Measurements from ENCODE around the gene PTPRD. TPM values are rescaled to one million over a fixed set of nuclear protein-coding genes. Genes with fewer than 3 reads are reported as not detected.

Gene PTPRD
- total and polyA plus RNA-seq, 2 donors (not counting 1 experiment from before 2014, with no cell fraction given): not detected

DNA sequence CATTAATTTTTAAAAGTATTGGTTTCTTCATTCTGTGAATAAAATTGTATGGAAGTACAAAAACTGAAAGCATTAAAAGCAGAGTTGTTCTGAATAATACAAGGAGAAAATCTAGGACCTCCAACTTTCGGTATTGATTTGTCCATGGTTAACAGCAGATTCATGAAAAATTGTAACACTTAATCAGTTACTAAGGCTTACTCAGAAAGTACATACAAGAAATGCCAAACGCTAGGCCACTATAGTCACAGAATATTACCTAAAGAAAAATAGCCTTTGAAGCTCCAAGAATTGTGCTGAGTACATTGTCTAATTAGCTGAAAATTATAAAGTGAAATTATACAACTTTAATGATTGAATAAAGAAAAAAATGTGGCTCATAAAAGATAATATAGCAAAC is 271.7 kb downstream of the PTPRD start:
- H3K27me3 Mint-ChIP-seq: no peaks in the 10 kb centered on the region
- Histone ChIP-seq H3K9me3 (ENCODE audit: control extremely low read depth in 1 of 3, control insufficient read depth in 2 of 3, insufficient read depth in 1 of 3, low read length in 2 of 3) (no peaks in the 10 kb centered on the region), H3K27me3 (replicated peaks in 1 of 4; ENCODE audit: control extremely low read depth in 1 of 4, control insufficient read depth in 3 of 4, insufficient read depth in 4 of 4, low read length in 3 of 4) (no peaks in the 10 kb centered on the region), H3K36me3 (replicated peaks in 1 of 2; ENCODE audit: control extremely low read depth in 1 of 2, control insufficient read depth in 1 of 2, extremely low read depth in 1 of 2, insufficient read depth in 2 of 2, low read length in 1 of 2) (no peaks in the 10 kb centered on the region), H3K4me2 (replicated peaks; ENCODE audit: low read depth, low read length, poor library complexity, severe bottlenecking) (no peak overlapping the region), H3K4me1 (ENCODE audit: control insufficient read depth in 2 of 2, insufficient read depth in 2 of 2, low read length in 2 of 2) (no peaks in the 10 kb centered on the region), H3K9ac (ENCODE audit: low read length) (no peak overlapping the region), H2AFZ (ENCODE audit: insufficient read depth, low read depth, low read length, poor library complexity, severe bottlenecking) (no peak overlapping the region), H3K79me2 (ENCODE audit: control insufficient read depth, insufficient read depth, low read length) (no peaks in the 10 kb centered on the region), H3K4me3 (ENCODE audit: control extremely low read depth in 1 of 5, extremely low read depth in 1 of 5, insufficient read depth in 1 of 5, low read depth in 2 of 5, low read length in 4 of 5) (no peak overlapping the region), H3K27ac (ENCODE audit: low read length in 2 of 2) (no peak overlapping the region), H4K20me1 (ENCODE audit: control insufficient read depth, insufficient read depth, low read length, poor library complexity, severe bottlenecking) (no peaks in the 10 kb centered on the region)
- H3K4me1 Mint-ChIP-seq: no peaks in the 10 kb centered on the region
- intact Hi-C loops (cut with micrococcal nuclease): no loop called here
- whole genome bisulfite sequencing (ENCODE audit: insufficient coverage): no CpG with 5 or more reads among the region's 2 CpGs
- H3K27ac Mint-ChIP-seq: no peak overlapping the region
- no peaks in the 10 kb centered on the region for H3K9me3 Mint-ChIP-seq (ENCODE audit: insufficient read depth)
- POLR2A ChIA-PET: no interaction called here
- no peak for TF ChIP-seq EZH2 (IDR thresholded peaks at IDR 0.05; ENCODE audit: borderline replicate concordance, insufficient read depth, low read depth, low read length, poor library complexity, severe bottlenecking)
- TF ChIP-seq, protein P1, sequence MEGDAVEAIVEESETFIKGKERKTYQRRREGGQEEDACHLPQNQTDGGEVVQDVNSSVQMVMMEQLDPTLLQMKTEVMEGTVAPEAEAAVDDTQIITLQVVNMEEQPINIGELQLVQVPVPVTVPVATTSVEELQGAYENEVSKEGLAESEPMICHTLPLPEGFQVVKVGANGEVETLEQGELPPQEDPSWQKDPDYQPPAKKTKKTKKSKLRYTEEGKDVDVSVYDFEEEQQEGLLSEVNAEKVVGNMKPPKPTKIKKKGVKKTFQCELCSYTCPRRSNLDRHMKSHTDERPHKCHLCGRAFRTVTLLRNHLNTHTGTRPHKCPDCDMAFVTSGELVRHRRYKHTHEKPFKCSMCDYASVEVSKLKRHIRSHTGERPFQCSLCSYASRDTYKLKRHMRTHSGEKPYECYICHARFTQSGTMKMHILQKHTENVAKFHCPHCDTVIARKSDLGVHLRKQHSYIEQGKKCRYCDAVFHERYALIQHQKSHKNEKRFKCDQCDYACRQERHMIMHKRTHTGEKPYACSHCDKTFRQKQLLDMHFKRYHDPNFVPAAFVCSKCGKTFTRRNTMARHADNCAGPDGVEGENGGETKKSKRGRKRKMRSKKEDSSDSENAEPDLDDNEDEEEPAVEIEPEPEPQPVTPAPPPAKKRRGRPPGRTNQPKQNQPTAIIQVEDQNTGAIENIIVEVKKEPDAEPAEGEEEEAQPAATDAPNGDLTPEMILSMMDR (IDR thresholded peaks at IDR 0.05): no peak
- CTCF ChIA-PET: no interaction called here
- DNase-seq: no peak
- no peak overlapping the region for H3K4me3 Mint-ChIP-seq
- no peak for ATAC-seq (ENCODE audit: low read depth)

DNA sequence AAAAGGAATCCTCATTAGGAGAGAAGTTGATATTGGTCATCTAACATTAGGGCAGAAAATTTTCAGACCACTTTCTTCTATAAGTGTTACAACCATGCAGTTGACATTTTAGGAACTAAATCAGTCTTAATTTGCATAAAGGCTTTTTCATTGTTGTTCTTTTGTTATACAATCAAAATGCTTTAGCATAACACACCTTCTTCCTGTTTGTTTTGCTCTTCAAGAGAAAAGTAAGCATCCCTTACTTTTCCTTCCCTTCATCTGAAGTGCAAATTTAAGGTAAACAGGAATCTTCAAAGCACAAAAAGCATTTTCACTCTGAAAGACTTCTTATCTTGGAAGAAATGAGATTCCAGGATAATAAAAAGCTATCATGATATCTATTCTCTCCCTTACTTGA is 273.6 kb downstream of the PTPRD start:
- no peaks in the 10 kb centered on the region for H3K27me3 ChIP-seq (replicated peaks in 1 of 4; ENCODE audit: control extremely low read depth in 1 of 4, control insufficient read depth in 3 of 4, insufficient read depth in 4 of 4, low read length in 3 of 4)
- H3K9ac ChIP-seq (ENCODE audit: low read length): no peak overlapping the region
- no peaks in the 10 kb centered on the region for H3K4me1 ChIP-seq (ENCODE audit: control insufficient read depth in 2 of 2, insufficient read depth in 2 of 2, low read length in 2 of 2)
- H3K4me3 ChIP-seq (ENCODE audit: control extremely low read depth in 1 of 5, extremely low read depth in 1 of 5, insufficient read depth in 1 of 5, low read depth in 2 of 5, low read length in 4 of 5): no peak overlapping the region
- H3K27ac ChIP-seq (ENCODE audit: low read length in 2 of 2): no peak overlapping the region
- TF ChIP-seq EZH2 (IDR thresholded peaks at IDR 0.05; ENCODE audit: borderline replicate concordance, insufficient read depth, low read depth, low read length, poor library complexity, severe bottlenecking): no peak
- TF ChIP-seq, protein P1 (IDR thresholded peaks at IDR 0.05): no peak
- Mint-ChIP-seq H3K27ac (no peak overlapping the region), H3K4me3 (no peak overlapping the region), H3K9me3 (ENCODE audit: insufficient read depth) (no peaks in the 10 kb centered on the region), H3K4me1 (no peaks in the 10 kb centered on the region), H3K27me3 (no peaks in the 10 kb centered on the region)
- no peaks in the 10 kb centered on the region for H3K36me3 ChIP-seq (replicated peaks in 1 of 2; ENCODE audit: control extremely low read depth in 1 of 2, control insufficient read depth in 1 of 2, extremely low read depth in 1 of 2, insufficient read depth in 2 of 2, low read length in 1 of 2)
- no peak overlapping the region for H3K4me2 ChIP-seq (replicated peaks; ENCODE audit: low read depth, low read length, poor library complexity, severe bottlenecking)
- no peaks in the 10 kb centered on the region for H3K9me3 ChIP-seq (ENCODE audit: control extremely low read depth in 1 of 3, control insufficient read depth in 2 of 3, insufficient read depth in 1 of 3, low read length in 2 of 3)
- POLR2A ChIA-PET: no interaction called here
- H4K20me1 ChIP-seq (ENCODE audit: control insufficient read depth, insufficient read depth, low read length, poor library complexity, severe bottlenecking): no peaks in the 10 kb centered on the region
- H3K79me2 ChIP-seq (ENCODE audit: control insufficient read depth, insufficient read depth, low read length): no peaks in the 10 kb centered on the region
- H2AFZ ChIP-seq (ENCODE audit: insufficient read depth, low read depth, low read length, poor library complexity, severe bottlenecking): no peak overlapping the region
- DNase-seq: no peak
- intact Hi-C loops (cut with micrococcal nuclease): no loop called here
- ATAC-seq (ENCODE audit: low read depth): no peak
- CTCF ChIA-PET: no interaction called here

Data from B cell (primary cell).